Measurements from ENCODE around the gene GPR132.
"Not testable (repeated sequence)": the region's sequence is repeated elsewhere in the genome, so short reads cannot be mapped to it uniquely, and the experiment has no call there.

GPR132 gene

GRCh38 chr14:105091054-105091516 is 25.9 kb upstream of the GPR132 start:
- DNase-seq (ENCODE audit: low read depth), result no peak

GRCh38 chr14:105090493-105091053 is 25.3 kb upstream of the GPR132 start:
- DNase-seq (ENCODE audit: low read depth), result no peak

- DNase-seq (ENCODE audit: low read depth), result no peak
These were observed 24.7 kb upstream of the GPR132 start for GRCh38 chr14:105089746-105090492.

- DNase-seq (ENCODE audit: low read depth), result no peak
These were observed 23.8 kb upstream of the GPR132 start for GRCh38 chr14:105088812-105089745.

- DNase-seq (ENCODE audit: low read depth), result no peak
These were observed 23.0 kb upstream of the GPR132 start for GRCh38 chr14:105087963-105088811.

GRCh38 chr14:105087308-105087962 is 22.2 kb upstream of the GPR132 start:
- no peak for DNase-seq (ENCODE audit: low read depth)

- no peak for DNase-seq (ENCODE audit: low read depth)
These were observed 21.6 kb upstream of the GPR132 start for GRCh38 chr14:105086833-105087307.

GRCh38 chr14:105085766-105086165 is 20.5 kb upstream of the GPR132 start:
- DNase-seq (ENCODE audit: low read depth), result no peak

GRCh38 chr14:105084741-105085571 is 19.7 kb upstream of the GPR132 start:
- DNase-seq (ENCODE audit: low read depth), result no peak

GRCh38 chr14:105083926-105084685 is 18.9 kb upstream of the GPR132 start:
- DNase-seq (ENCODE audit: low read depth), result no peak

- no peak for DNase-seq (ENCODE audit: low read depth)
These were observed 17.5 kb upstream of the GPR132 start for GRCh38 chr14:105082703-105083102.

- DNase-seq (ENCODE audit: low read depth), result not testable (repeated sequence)
These were observed 16.2 kb upstream of the GPR132 start for GRCh38 chr14:105081473-105081872.

GRCh38 chr14:105080161-105080560 is 14.9 kb upstream of the GPR132 start:
- DNase-seq (ENCODE audit: low read depth), result no peak

- no peak for DNase-seq (ENCODE audit: low read depth)
These were observed 13.1 kb upstream of the GPR132 start for GRCh38 chr14:105078294-105078693.

- DNase-seq (ENCODE audit: low read depth), result no peak
These were observed 12.4 kb upstream of the GPR132 start for GRCh38 chr14:105077649-105077995.

GRCh38 chr14:105076805-105077648 is 11.8 kb upstream of the GPR132 start:
- no peak for DNase-seq (ENCODE audit: low read depth)

GRCh38 chr14:105076296-105076804 is 11.1 kb upstream of the GPR132 start:
- DNase-seq (ENCODE audit: low read depth), result no peak

All from HS-5 (cell line).